Measurements from ENCODE around the gene DAZAP1. TPM values are rescaled to one million over a fixed set of nuclear protein-coding genes. Genes with fewer than 3 reads are reported as not detected.
"Not testable (repeated sequence)": the region's sequence is repeated elsewhere in the genome, so short reads cannot be mapped to it uniquely, and the experiment has no call there.

The DAZAP1 gene
- polyA plus RNA-seq, 1 of the 3 experiments (the other 2 are of a cell fraction), result 54.3 TPM

GRCh38 chr19:1475751-1476437, 68.5 kb downstream of the DAZAP1 start:
- Histone ChIP-seq H3F3A (replicated peaks; ENCODE audit: insufficient read depth) (peaks cover 4% of the 10 kb centered on the region), H3K79me2 (ENCODE audit: insufficient read depth) (peaks cover 51% of the 10 kb centered on the region), H3K9ac (no peak overlapping the region), H3K4me2 (no peak overlapping the region), H2AFZ (ENCODE audit: low read depth) (no peak overlapping the region), H3K4me1 (ENCODE audit: control insufficient read depth in 1 of 2, insufficient read depth in 2 of 2, low read depth in 1 of 2, low read length in 1 of 2) (peaks cover 3 to 16% of the 10 kb centered on the region in 2 experiments; a peak in 1 of 4 replicates), H3K27me3 (ENCODE audit: insufficient read depth) (no peaks in the 10 kb centered on the region), H3K9me2 (no peaks in the 10 kb centered on the region), H3K4me3 (ENCODE audit: low read depth in 2 of 2, low read length in 1 of 2) (no peak overlapping the region), H3K9me3 (no peaks in the 10 kb centered on the region), H3K36me3 (replicated peaks in 1 of 2; ENCODE audit: control insufficient read depth in 1 of 2, insufficient read depth in 2 of 2, low read length in 1 of 2) (peaks cover 7 to 17% of the 10 kb centered on the region in 2 experiments), H3K27ac (ENCODE audit: low read depth in 2 of 2, low read length in 1 of 2) (no peak overlapping the region), H4K20me1 (ENCODE audit: insufficient read depth) (peaks cover 36% of the 10 kb centered on the region)
- WGBS (ENCODE audit: low lambda C conversion rate), result 99% methylated on average over 14 of the region's 31 CpGs
- POLR2A ChIA-PET, result no interaction called here
- TF ChIP-seq TAF1 (IDR thresholded peaks at IDR 0.05; ENCODE audit: borderline replicate concordance, low read depth, low read length), result no peak
- no peak for TF ChIP-seq FOXM1 (IDR thresholded peaks at IDR 0.05; ENCODE audit: low read depth)
- TF ChIP-seq RXRA (IDR thresholded peaks at IDR 0.05; ENCODE audit: borderline replicate concordance, low read depth), result no peak
- TF ChIP-seq IRF3 (IDR thresholded peaks at IDR 0.05; ENCODE audit: low read depth, low read length), result no peak
- no peak for TF ChIP-seq NFIC (IDR thresholded peaks at IDR 0.05; ENCODE audit: borderline replicate concordance)
- TF ChIP-seq RAD21 (IDR thresholded peaks at IDR 0.05; ENCODE audit: low read length), result no peak
- no peak for TF ChIP-seq RCOR1 (IDR thresholded peaks at IDR 0.05; ENCODE audit: low read length)
- TF ChIP-seq PBX3 (IDR thresholded peaks at IDR 0.05), result no peak
- no peak for TF ChIP-seq TEAD4 (IDR thresholded peaks at IDR 0.05; ENCODE audit: borderline replicate concordance, insufficient read depth)
- no peak for TF ChIP-seq YY1 (IDR thresholded peaks at IDR 0.05; ENCODE audit: low read depth)
- TF ChIP-seq POLR2AphosphoS5 (IDR thresholded peaks at IDR 0.05; ENCODE audit: low read depth, low read length), result no peak
- no peak for TF ChIP-seq JUND (IDR thresholded peaks at IDR 0.05)
- no peak for TF ChIP-seq MEF2A (IDR thresholded peaks at IDR 0.05; ENCODE audit: borderline replicate concordance, low read depth)
- DNase-seq, result no peak
- CTCF ChIA-PET, result no interaction called here

GRCh38 chr19:1477056-1477455, 69.7 kb downstream of the DAZAP1 start:
- 97% methylated on average over 9 of the region's 9 CpGs for WGBS (ENCODE audit: low lambda C conversion rate)
- H2AFZ ChIP-seq (ENCODE audit: low read depth); H3K4me2 ChIP-seq; H3K9me3 ChIP-seq; DNase-seq; H3K27ac ChIP-seq (ENCODE audit: low read depth in 2 of 2, low read length in 1 of 2); H3K27me3 ChIP-seq (ENCODE audit: insufficient read depth); H3K4me3 ChIP-seq (ENCODE audit: low read depth in 2 of 2, low read length in 1 of 2); H3K9me2 ChIP-seq; H3F3A ChIP-seq (replicated peaks; ENCODE audit: insufficient read depth); H3K9ac ChIP-seq: not testable (repeated sequence)
- ChIA-PET POLR2A (interaction anchor here (0.6 kb wide), 1 partner anchor 14 kb away, joined by 3 read pairs; no protein-coding TSS in a partner anchor), CTCF (interaction anchor here (1.2 kb wide), 1 partner anchor 32 kb away, joined by 6 read pairs; no protein-coding TSS in a partner anchor)
- peaks cover 7 to 12% of the 10 kb centered on the region in 2 experiments for H3K36me3 ChIP-seq (replicated peaks in 1 of 2; ENCODE audit: control insufficient read depth in 1 of 2, insufficient read depth in 2 of 2, low read length in 1 of 2)
- peaks cover 3 to 16% of the 10 kb centered on the region in 2 experiments; a peak in 1 of 4 replicates for H3K4me1 ChIP-seq (ENCODE audit: control insufficient read depth in 1 of 2, insufficient read depth in 2 of 2, low read depth in 1 of 2, low read length in 1 of 2)
- H4K20me1 ChIP-seq (ENCODE audit: insufficient read depth), result peaks cover 36% of the 10 kb centered on the region
- peaks cover 47% of the 10 kb centered on the region for H3K79me2 ChIP-seq (ENCODE audit: insufficient read depth)

Measured in SK-N-SH (cell line).